ENCODE data around the gene HTT-AS. TPM values are rescaled to one million over a fixed set of nuclear protein-coding genes. Genes with fewer than 3 reads are reported as not detected.
A peak's percentile ranks its signal among the peaks of the same experiment; 100 is the strongest.

The HTT-AS gene
- polyA plus RNA-seq, 2 donors, result not detected

GRCh38 chr4:3044870-3045819, 29.2 kb downstream of the HTT-AS start:
- H3K36me3 ChIP-seq (ENCODE audit: control insufficient read depth in 2 of 2, insufficient read depth in 2 of 2, low read length in 1 of 2), result no peaks in the 10 kb centered on the region
- WGBS, 2 donors, result 76 to 82% methylated on average over 22 of the region's 22 CpGs
- peaks cover 0 to 8% of the 10 kb centered on the region in 2 donors for H3K4me1 ChIP-seq (ENCODE audit: control insufficient read depth in 2 of 2, insufficient read depth in 2 of 2, low read length in 1 of 2)
- H3K4me3 ChIP-seq (ENCODE audit: low read depth in 1 of 2, low read length in 2 of 2), result no peak overlapping the region
- no peaks in the 10 kb centered on the region for H3K9me3 ChIP-seq (ENCODE audit: control insufficient read depth in 2 of 2, insufficient read depth in 1 of 2, low read depth in 1 of 2, low read length in 1 of 2)
- no peak overlapping the region for H3K27ac ChIP-seq (ENCODE audit: low read depth in 2 of 2, low read length in 1 of 2)
- H3K27me3 ChIP-seq (ENCODE audit: control insufficient read depth in 1 of 2, insufficient read depth in 2 of 2, low read length in 2 of 2), result no peaks in the 10 kb centered on the region

DNA sequence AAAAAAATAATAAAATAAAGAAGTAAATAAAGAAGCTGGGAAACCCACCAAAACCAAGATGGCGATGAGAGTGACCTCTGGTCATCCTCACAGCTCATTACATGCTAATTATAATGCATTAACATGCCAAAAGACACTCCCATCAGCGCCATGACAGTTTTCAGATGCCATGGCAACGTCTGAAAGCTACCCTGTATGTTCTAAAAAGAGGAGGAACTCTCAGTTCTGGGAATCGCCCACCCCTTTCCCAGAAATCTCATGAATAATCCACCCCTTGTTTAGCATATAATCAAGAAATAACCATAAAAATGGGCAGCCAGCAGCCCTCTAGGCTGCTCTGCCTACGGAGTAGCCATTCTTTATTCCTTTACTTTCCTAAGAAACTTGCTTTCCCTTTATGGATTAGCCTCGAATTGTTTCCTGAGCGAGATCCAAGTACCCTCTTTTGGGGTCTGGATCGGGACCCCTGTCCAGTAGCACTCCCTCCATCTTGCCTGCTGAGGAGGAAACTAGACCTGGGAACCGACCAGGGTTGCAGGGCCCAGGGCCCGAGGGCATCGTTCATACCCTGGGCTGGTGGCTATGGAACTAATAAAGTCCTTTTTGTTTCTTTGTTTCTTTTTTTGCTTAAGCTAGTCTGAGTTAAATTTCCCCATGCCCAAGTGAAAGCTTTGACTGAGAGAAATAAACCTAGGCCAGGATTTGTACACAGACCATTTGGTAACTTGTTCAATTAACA, 30.9 kb downstream of the HTT-AS start:
- no peaks in the 10 kb centered on the region for H3K9me3 ChIP-seq (ENCODE audit: control insufficient read depth in 2 of 2, insufficient read depth in 1 of 2, low read depth in 1 of 2, low read length in 1 of 2)
- H3K4me1 ChIP-seq (ENCODE audit: control insufficient read depth in 2 of 2, insufficient read depth in 2 of 2, low read length in 1 of 2), result peaks cover 0 to 8% of the 10 kb centered on the region in 2 donors
- no peak overlapping the region for H3K4me3 ChIP-seq (ENCODE audit: low read depth in 1 of 2, low read length in 2 of 2)
- 88 to 91% methylated on average over 11 of the region's 11 CpGs for WGBS, 2 donors
- no peaks in the 10 kb centered on the region for H3K36me3 ChIP-seq (ENCODE audit: control insufficient read depth in 2 of 2, insufficient read depth in 2 of 2, low read length in 1 of 2)
- H3K27ac ChIP-seq (ENCODE audit: low read depth in 2 of 2, low read length in 1 of 2), result no peak overlapping the region
- H3K27me3 ChIP-seq (ENCODE audit: control insufficient read depth in 1 of 2, insufficient read depth in 2 of 2, low read length in 2 of 2), result no peaks in the 10 kb centered on the region

GRCh38 chr4:3042226-3042625, 32.1 kb downstream of the HTT-AS start:
- no peaks in the 10 kb centered on the region for H3K9me3 ChIP-seq (ENCODE audit: control insufficient read depth in 2 of 2, insufficient read depth in 1 of 2, low read depth in 1 of 2, low read length in 1 of 2)
- H3K27ac ChIP-seq (ENCODE audit: low read depth in 2 of 2, low read length in 1 of 2), result peak overlapping the region; percentile 31 to 83
- WGBS, 2 donors, result 58 to 59% methylated on average over 10 of the region's 10 CpGs
- H3K4me1 ChIP-seq (ENCODE audit: control insufficient read depth in 2 of 2, insufficient read depth in 2 of 2, low read length in 1 of 2), result peaks cover 0 to 7% of the 10 kb centered on the region in 2 donors
- H3K36me3 ChIP-seq (ENCODE audit: control insufficient read depth in 2 of 2, insufficient read depth in 2 of 2, low read length in 1 of 2), result no peaks in the 10 kb centered on the region
- no peaks in the 10 kb centered on the region for H3K27me3 ChIP-seq (ENCODE audit: control insufficient read depth in 1 of 2, insufficient read depth in 2 of 2, low read length in 2 of 2)
- peak overlapping the region; percentile 35 to 59 for H3K4me3 ChIP-seq (ENCODE audit: low read depth in 1 of 2, low read length in 2 of 2)

GRCh38 chr4:3041192-3042142, 32.9 kb downstream of the HTT-AS start:
- Histone ChIP-seq H3K36me3 (ENCODE audit: control insufficient read depth in 2 of 2, insufficient read depth in 2 of 2, low read length in 1 of 2) (no peaks in the 10 kb centered on the region), H3K27me3 (ENCODE audit: control insufficient read depth in 1 of 2, insufficient read depth in 2 of 2, low read length in 2 of 2) (no peaks in the 10 kb centered on the region), H3K27ac (ENCODE audit: low read depth in 2 of 2, low read length in 1 of 2) (peak overlapping the region; percentile 81 to 83), H3K9me3 (ENCODE audit: control insufficient read depth in 2 of 2, insufficient read depth in 1 of 2, low read depth in 1 of 2, low read length in 1 of 2) (no peaks in the 10 kb centered on the region), H3K4me3 (ENCODE audit: low read depth in 1 of 2, low read length in 2 of 2) (peak overlapping the region; percentile 35 to 59), H3K4me1 (ENCODE audit: control insufficient read depth in 2 of 2, insufficient read depth in 2 of 2, low read length in 1 of 2) (peaks cover 0 to 7% of the 10 kb centered on the region in 2 donors)
- WGBS, 2 donors, result 16 to 26% methylated on average over 56 to 57 of the region's 57 CpGs

GRCh38 chr4:3040452-3041191, 33.7 kb downstream of the HTT-AS start:
- Histone ChIP-seq H3K36me3 (ENCODE audit: control insufficient read depth in 2 of 2, insufficient read depth in 2 of 2, low read length in 1 of 2) (no peaks in the 10 kb centered on the region), H3K27me3 (ENCODE audit: control insufficient read depth in 1 of 2, insufficient read depth in 2 of 2, low read length in 2 of 2) (no peaks in the 10 kb centered on the region), H3K4me1 (ENCODE audit: control insufficient read depth in 2 of 2, insufficient read depth in 2 of 2, low read length in 1 of 2) (peaks cover 0 to 7% of the 10 kb centered on the region in 2 donors), H3K4me3 (ENCODE audit: low read depth in 1 of 2, low read length in 2 of 2) (peak overlapping the region; percentile 35 to 59), H3K27ac (ENCODE audit: low read depth in 2 of 2, low read length in 1 of 2) (no peak overlapping the region), H3K9me3 (ENCODE audit: control insufficient read depth in 2 of 2, insufficient read depth in 1 of 2, low read depth in 1 of 2, low read length in 1 of 2) (no peaks in the 10 kb centered on the region)
- 82 to 86% methylated on average over 27 to 28 of the region's 28 CpGs for WGBS, 2 donors

DNA sequence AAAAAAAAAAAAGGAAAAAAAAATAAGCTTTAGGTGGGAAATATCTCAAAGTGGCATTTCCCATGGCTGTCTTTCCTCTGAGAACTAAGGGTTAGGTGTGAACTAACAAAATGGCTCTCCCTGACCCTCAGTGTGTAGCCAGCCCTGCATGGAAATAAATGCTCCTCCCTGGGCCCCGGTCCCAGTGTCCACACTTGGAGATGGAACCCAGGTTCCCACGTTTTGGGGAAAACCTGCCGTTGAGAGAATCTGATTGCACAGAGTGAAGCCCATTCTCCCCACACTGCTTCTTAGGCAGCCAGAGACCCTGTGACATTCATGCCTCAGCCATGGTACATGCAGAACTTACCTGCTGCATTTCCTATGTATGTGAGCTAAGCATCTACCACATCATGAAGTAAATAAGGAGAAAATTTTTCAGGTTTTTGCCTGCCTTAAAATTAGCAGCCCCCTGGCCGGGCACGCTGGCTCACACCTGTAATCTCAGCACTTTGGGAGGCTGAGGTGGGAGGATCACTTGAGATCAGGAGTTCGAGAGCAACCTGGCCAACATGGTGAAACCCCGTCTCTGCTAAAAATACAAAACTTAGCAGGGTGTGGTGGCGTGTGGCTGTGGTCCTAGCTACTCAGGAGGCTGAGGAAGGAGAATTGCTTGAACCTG, 34.5 kb downstream of the HTT-AS start:
- Histone ChIP-seq H3K27me3 (ENCODE audit: control insufficient read depth in 1 of 2, insufficient read depth in 2 of 2, low read length in 2 of 2) (no peaks in the 10 kb centered on the region), H3K9me3 (ENCODE audit: control insufficient read depth in 2 of 2, insufficient read depth in 1 of 2, low read depth in 1 of 2, low read length in 1 of 2) (no peaks in the 10 kb centered on the region), H3K4me3 (ENCODE audit: low read depth in 1 of 2, low read length in 2 of 2) (no peak overlapping the region), H3K27ac (ENCODE audit: low read depth in 2 of 2, low read length in 1 of 2) (no peak overlapping the region), H3K4me1 (ENCODE audit: control insufficient read depth in 2 of 2, insufficient read depth in 2 of 2, low read length in 1 of 2) (peaks cover 0 to 7% of the 10 kb centered on the region in 2 donors), H3K36me3 (ENCODE audit: control insufficient read depth in 2 of 2, insufficient read depth in 2 of 2, low read length in 1 of 2) (no peaks in the 10 kb centered on the region)
- 87 to 88% methylated on average over 8 of the region's 8 CpGs for WGBS, 2 donors

DNA sequence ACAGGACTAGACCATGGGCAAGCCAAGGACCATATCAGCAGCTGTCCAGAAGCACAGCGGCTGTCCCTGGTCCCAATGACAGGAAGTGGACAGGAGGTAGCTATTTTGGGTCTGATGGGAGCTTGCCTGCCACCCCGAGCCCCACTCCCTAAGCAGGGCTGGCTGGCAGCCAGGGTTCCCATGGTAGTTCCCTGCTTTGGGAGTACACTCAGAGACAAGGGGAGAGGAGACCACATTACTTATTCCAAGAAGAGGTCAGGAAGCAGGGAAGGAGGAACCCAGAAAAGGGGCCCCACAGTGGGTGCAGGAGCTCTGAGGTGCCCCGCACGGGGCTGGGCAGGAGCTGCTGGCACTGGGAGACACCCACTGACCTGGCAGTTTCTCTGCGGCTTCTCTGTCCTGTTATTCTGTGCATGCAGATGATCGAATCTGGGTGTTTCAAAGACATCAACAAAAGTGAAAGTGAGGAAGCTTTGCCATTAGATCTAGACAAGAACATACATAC, 36.3 kb downstream of the HTT-AS start:
- H3K4me1 ChIP-seq (ENCODE audit: control insufficient read depth in 2 of 2, insufficient read depth in 2 of 2, low read length in 1 of 2), result peaks cover 0 to 7% of the 10 kb centered on the region in 2 donors
- H3K36me3 ChIP-seq (ENCODE audit: control insufficient read depth in 2 of 2, insufficient read depth in 2 of 2, low read length in 1 of 2), result no peaks in the 10 kb centered on the region
- 37 to 41% methylated on average over 6 of the region's 6 CpGs for WGBS, 2 donors
- no peaks in the 10 kb centered on the region for H3K27me3 ChIP-seq (ENCODE audit: control insufficient read depth in 1 of 2, insufficient read depth in 2 of 2, low read length in 2 of 2)
- no peak overlapping the region for H3K27ac ChIP-seq (ENCODE audit: low read depth in 2 of 2, low read length in 1 of 2)
- no peaks in the 10 kb centered on the region for H3K9me3 ChIP-seq (ENCODE audit: control insufficient read depth in 2 of 2, insufficient read depth in 1 of 2, low read depth in 1 of 2, low read length in 1 of 2)
- H3K4me3 ChIP-seq (ENCODE audit: low read depth in 1 of 2, low read length in 2 of 2), result no peak overlapping the region

- peaks cover 0 to 4% of the 10 kb centered on the region in 2 donors for H3K4me1 ChIP-seq (ENCODE audit: control insufficient read depth in 2 of 2, insufficient read depth in 2 of 2, low read length in 1 of 2)
- 84 to 90% methylated on average over 21 of the region's 21 CpGs for WGBS, 2 donors
- H3K4me3 ChIP-seq (ENCODE audit: low read depth in 1 of 2, low read length in 2 of 2), result no peak overlapping the region
- no peaks in the 10 kb centered on the region for H3K27me3 ChIP-seq (ENCODE audit: control insufficient read depth in 1 of 2, insufficient read depth in 2 of 2, low read length in 2 of 2)
- H3K9me3 ChIP-seq (ENCODE audit: control insufficient read depth in 2 of 2, insufficient read depth in 1 of 2, low read depth in 1 of 2, low read length in 1 of 2), result no peaks in the 10 kb centered on the region
- no peaks in the 10 kb centered on the region for H3K36me3 ChIP-seq (ENCODE audit: control insufficient read depth in 2 of 2, insufficient read depth in 2 of 2, low read length in 1 of 2)
- no peak overlapping the region for H3K27ac ChIP-seq (ENCODE audit: low read depth in 2 of 2, low read length in 1 of 2)
These were observed 38.0 kb downstream of the HTT-AS start for GRCh38 chr4:3036131-3036952.
